ENCODE measurements around the gene ZMYND19. TPM values are rescaled to one million over a fixed set of nuclear protein-coding genes. Genes with fewer than 3 reads are reported as not detected.
"Not testable (repeated sequence)": the region's sequence is repeated elsewhere in the genome, so short reads cannot be mapped to it uniquely, and the experiment has no call there.

ZMYND19 gene
- polyA plus RNA-seq, 1 experiment = 14.9 TPM

GRCh38 chr9:137604345-137605086 is 14.2 kb upstream of the ZMYND19 start:
- Histone ChIP-seq H3K27me3 (ENCODE audit: control insufficient read depth, insufficient read depth, low read length) (no peaks in the 10 kb centered on the region; the same call in 1 of the 2 replicates), H3K4me3 (ENCODE audit: low read depth, low read length) (peak overlapping the region; percentile 52), H3K36me3 (ENCODE audit: control insufficient read depth, insufficient read depth, low read length) (no peaks in the 10 kb centered on the region)
- no peak for DNase-seq (ENCODE audit: low read depth)
- no peak for TF ChIP-seq CTCF (IDR thresholded peaks at IDR 0.05; ENCODE audit: insufficient read depth, low read depth, low read length)
- ChIA-PET CTCF (interaction anchor here (1.3 kb wide), 1 partner anchor 23 kb away, joined by 3 read pairs; no protein-coding TSS in a partner anchor), POLR2A (interaction anchor here (0.6 kb wide), 1 partner anchor 44 kb away, joined by 3 read pairs; no protein-coding TSS in a partner anchor)

GRCh38 chr9:137603879-137604278 is 13.6 kb upstream of the ZMYND19 start:
- H3K36me3 ChIP-seq (ENCODE audit: control insufficient read depth, insufficient read depth, low read length) = no peaks in the 10 kb centered on the region
- no peak overlapping the region for H3K4me3 ChIP-seq (ENCODE audit: low read depth, low read length)
- no peaks in the 10 kb centered on the region; the same call in 1 of the 2 replicates for H3K27me3 ChIP-seq (ENCODE audit: control insufficient read depth, insufficient read depth, low read length)
- TF ChIP-seq CTCF (IDR thresholded peaks at IDR 0.05; ENCODE audit: insufficient read depth, low read depth, low read length) = no peak
- CTCF ChIA-PET = interaction anchor here (1.3 kb wide), 1 partner anchor 22 kb away, joined by 3 read pairs; no protein-coding TSS in a partner anchor
- no peak for DNase-seq (ENCODE audit: low read depth)
- POLR2A ChIA-PET = no interaction called here

GRCh38 chr9:137602661-137603060 is 12.3 kb upstream of the ZMYND19 start:
- Histone ChIP-seq H3K4me3 (ENCODE audit: low read depth, low read length) (no peak overlapping the region), H3K27me3 (ENCODE audit: control insufficient read depth, insufficient read depth, low read length) (no peaks in the 10 kb centered on the region; the same call in 1 of the 2 replicates), H3K36me3 (ENCODE audit: control insufficient read depth, insufficient read depth, low read length) (no peaks in the 10 kb centered on the region)
- ChIA-PET POLR2A (no interaction called here), CTCF (interaction anchor here (1.7 kb wide), 1 partner anchor 15 kb away, joined by 3 read pairs; no protein-coding TSS in a partner anchor)
- DNase-seq (ENCODE audit: low read depth) = no peak
- TF ChIP-seq CTCF (IDR thresholded peaks at IDR 0.05; ENCODE audit: insufficient read depth, low read depth, low read length) = no peak

GRCh38 chr9:137598943-137599342 is 8.6 kb upstream of the ZMYND19 start:
- no peak for DNase-seq (ENCODE audit: low read depth)
- TF ChIP-seq CTCF (IDR thresholded peaks at IDR 0.05; ENCODE audit: insufficient read depth, low read depth, low read length) = no peak
- ChIA-PET POLR2A (no interaction called here), CTCF (no interaction called here)
- no peak overlapping the region for H3K4me3 ChIP-seq (ENCODE audit: low read depth, low read length)
- no peaks in the 10 kb centered on the region for H3K36me3 ChIP-seq (ENCODE audit: control insufficient read depth, insufficient read depth, low read length)
- H3K27me3 ChIP-seq (ENCODE audit: control insufficient read depth, insufficient read depth, low read length) = no peaks in the 10 kb centered on the region; the same call in 1 of the 2 replicates

- POLR2A ChIA-PET; H3K4me3 ChIP-seq (ENCODE audit: low read depth, low read length); CTCF ChIA-PET; H3K36me3 ChIP-seq (ENCODE audit: control insufficient read depth, insufficient read depth, low read length); DNase-seq (ENCODE audit: low read depth); H3K27me3 ChIP-seq (ENCODE audit: control insufficient read depth, insufficient read depth, low read length): not testable (repeated sequence)
These were observed 6.3 kb upstream of the ZMYND19 start for GRCh38 chr9:137596577-137596976.

All from BJ (cell line).